GM12878 (cell line): ENCODE results near the gene DUSP11. TPM values are rescaled to one million over a fixed set of nuclear protein-coding genes. Genes with fewer than 3 reads are reported as not detected.
A peak's percentile ranks its signal among the peaks of the same experiment; 100 is the strongest.

Experiments
- BCL11A ChIP-seq: IDR thresholded peaks from 2 replicates; pipeline ENCODE4 v1.6.1; 2011; ENCODE audit warnings: low read depth, low read length
- BRCA1 ChIP-seq: IDR thresholded peaks from 2 replicates; pipeline ENCODE4 v1.6.1; 2011; ENCODE audit warnings: low read depth, low read length, improper control_type of control experiment
- CEBPZ ChIP-seq: fragments of 150-350 bp; IDR thresholded peaks from 2 replicates; pipeline ENCODE4 v1.6.1; 2016; ENCODE audit warnings: low read depth, low read length
- CHD2 ChIP-seq: IDR thresholded peaks from 2 replicates; pipeline ENCODE4 v1.6.1; 2011; ENCODE audit warnings: low read depth, low read length, improper control_type of control experiment, borderline replicate concordance
- CHD4 ChIP-seq: fragments of 200-600 bp; sonication (generic); IDR thresholded peaks from 2 replicates; pipeline ENCODE4 v1.6.1; 2016; ENCODE audit warnings: mild to moderate bottlenecking
- CREB1 ChIP-seq: IDR thresholded peaks from 2 replicates; pipeline ENCODE4 v1.6.1; 2012; ENCODE audit warnings: low read depth, mild to moderate bottlenecking, inconsistent platforms
- ESRRA ChIP-seq: IDR thresholded peaks from 2 replicates; pipeline ENCODE4 v1.6.1; 2012; ENCODE audit warnings: mild to moderate bottlenecking, low read length, improper control_type of control experiment
- ETV6 ChIP-seq, 2 experiments: fragments of 450-650 bp in 1 of 2; IDR thresholded peaks in 1 of 2; conservative IDR thresholded peaks in 1 of 2; 2 replicates each; pipeline ENCODE4 v1.6.1; 2014; ENCODE audit warnings: antibody characterized with exemption in 1 of 2, borderline replicate concordance in 1 of 2, low read depth in 1 of 2, mild to moderate bottlenecking in 1 of 2, moderate library complexity in 1 of 2
- KAT2A ChIP-seq: conservative IDR thresholded peaks from 2 replicates; pipeline ENCODE4 v1.6.1; 2011; ENCODE audit warnings: low read depth, low read length; ENCODE audit not compliant: control insufficient read depth
- MYB ChIP-seq: fragments of 150-350 bp; IDR thresholded peaks from 2 replicates; pipeline ENCODE4 v1.6.1; 2014; ENCODE audit warnings: mild to moderate bottlenecking, low read depth, low read length, borderline replicate concordance
- NKRF ChIP-seq: fragments of 450-650 bp; conservative IDR thresholded peaks from 2 replicates; pipeline ENCODE4 v1.6.1; 2017; ENCODE audit warnings: mild to moderate bottlenecking, moderate library complexity
- NR2C2 ChIP-seq: IDR thresholded peaks from 2 replicates; pipeline ENCODE4 v1.6.1; 2011; ENCODE audit warnings: borderline replicate concordance, low read depth; ENCODE audit not compliant: control insufficient read depth, insufficient read length
- NR2F1 ChIP-seq: fragments of 450-650 bp; conservative IDR thresholded peaks from 2 replicates; pipeline ENCODE4 v1.6.1; 2017; ENCODE audit warnings: mild to moderate bottlenecking
- PKNOX1 ChIP-seq: fragments of 450-650 bp; IDR thresholded peaks from 2 replicates; pipeline ENCODE4 v1.6.1; 2016; ENCODE audit warnings: mild to moderate bottlenecking
- POLR2A ChIP-seq: IDR thresholded peaks from 2 replicates; pipeline ENCODE4 v1.6.1; 2011; ENCODE audit warnings: low read depth, mild to moderate bottlenecking, low read length
- RAD51 ChIP-seq: fragments of 450-650 bp; IDR thresholded peaks from 2 replicates; pipeline ENCODE4 v1.6.1; 2016; ENCODE audit warnings: moderate library complexity, mild to moderate bottlenecking, inconsistent platforms
- RCOR1 ChIP-seq: conservative IDR thresholded peaks from 2 replicates; pipeline ENCODE4 v1.6.1; 2012; ENCODE audit warnings: low read depth, low read length, improper control_type of control experiment
- SIN3A ChIP-seq: IDR thresholded peaks from 2 replicates; pipeline ENCODE4 v1.6.1; 2012; ENCODE audit warnings: low read depth, low read length, improper control_type of control experiment
- SRF ChIP-seq, 2 experiments: IDR thresholded peaks; 2 replicates each; pipeline ENCODE4 v1.6.1; 2011; ENCODE audit warnings: low read depth in 2 of 2, low read length in 2 of 2, mild to moderate bottlenecking in 1 of 2, moderate library complexity in 1 of 2
- TAF1 ChIP-seq: IDR thresholded peaks from 2 replicates; pipeline ENCODE4 v1.6.1; 2011; ENCODE audit warnings: mild to moderate bottlenecking, low read depth, low read length, borderline replicate concordance
- TBL1XR1 ChIP-seq: IDR thresholded peaks from 2 replicates; pipeline ENCODE4 v1.6.1; 2012; ENCODE audit warnings: low read depth, low read length, improper control_type of control experiment
- TCF3 ChIP-seq: IDR thresholded peaks from 2 replicates; pipeline ENCODE4 v1.6.1; 2012; ENCODE audit warnings: low read depth, mild to moderate bottlenecking, low read length, borderline replicate concordance; ENCODE audit not compliant: insufficient read depth
- YY1 ChIP-seq: IDR thresholded peaks from 2 replicates; pipeline ENCODE4 v1.6.1; 2011; ENCODE audit warnings: low read depth, mild to moderate bottlenecking, low read length
- polyA plus RNA-seq, 11 experiments: library from polyadenylated mRNA; depleted of rRNA in 4 of 11; unstranded in 6 of 11; stranded (reverse) in 5 of 11; fragments of >200 nt; fragmentation: Nextera tagmentation in 4 of 11; fragmentation: Illumina TruSeq in 1 of 11; extraction: Ambion mirVana in 4 of 11; extraction: Trizol in 1 of 11; gene quantifications; 1 replicate in 1 of 11; 2 replicates in 10 of 11; pipeline versions ENCODE4 v1.2.1 to v1.2.3, GENCODE V29; 2011 to 2016; ENCODE audit warnings: inconsistent platforms in 2 of 11, missing spikeins in 2 of 11, low read depth in 1 of 11
- total RNA-seq, 4 experiments: library from RNA; depleted of rRNA in 3 of 4; stranded (reverse); fragments of >200 nt in 3 of 4; fragmentation: Illumina TruSeq in 1 of 4; extraction: Trizol in 1 of 4; gene quantifications; 2 replicates each; pipeline versions ENCODE4 v1.2.1 to v1.2.3, GENCODE V29; 2013 to 2021
- TF ChIP-seq, protein P1 (sequence below): IDR thresholded peaks from 2 replicates; pipeline ENCODE4 v1.6.1; 2011; ENCODE audit warnings: low read depth, low read length, improper control_type of control experiment, borderline replicate concordance

DUSP11 gene
- total and polyA plus RNA-seq, 10 of the 15 experiments (the other 5 are each of a cell fraction or from before 2014, with no cell fraction given): 26.4 to 78.4 (median 47.9) TPM

DNA sequence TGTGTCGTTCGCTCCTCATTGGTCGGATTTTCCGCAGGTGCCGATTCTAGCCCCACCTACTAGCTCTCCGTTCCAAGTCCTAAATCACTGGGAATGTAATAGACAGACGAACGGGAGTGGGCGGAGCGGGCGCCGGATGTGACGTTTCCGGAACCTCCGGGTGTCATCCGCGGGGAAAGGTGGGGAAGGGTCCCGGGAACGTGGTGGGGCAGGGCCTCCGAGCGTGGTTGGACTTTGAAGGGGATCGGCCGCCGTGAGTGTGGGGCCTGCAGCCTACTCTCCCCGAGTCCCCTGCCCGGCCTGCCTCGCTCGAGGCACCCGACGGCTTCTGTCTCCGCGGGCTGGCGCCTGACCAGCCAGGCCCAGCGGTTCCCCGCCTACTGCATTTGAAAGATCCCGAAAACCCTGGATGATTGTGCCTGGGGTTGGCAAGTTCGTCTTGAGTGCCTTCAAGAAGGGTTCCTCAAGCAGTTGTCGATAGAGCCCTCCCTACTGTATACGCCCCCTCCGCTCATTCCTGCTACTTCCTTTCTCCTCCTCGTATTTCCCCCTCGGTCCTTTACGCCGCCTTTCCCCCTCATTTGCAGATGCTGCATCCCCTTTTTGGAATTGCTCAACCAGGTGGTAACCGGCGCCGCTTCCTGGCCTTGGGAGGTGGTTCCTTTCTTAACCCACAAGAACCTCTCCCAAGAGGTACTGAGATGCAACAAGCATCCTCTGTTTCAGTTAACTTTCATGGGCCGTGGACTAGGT lies 49.1 kb upstream of the DUSP11 start, which contains the start of gene STAMBP (continued):
- no peak for TF ChIP-seq ETV6 (conservative IDR thresholded peaks at IDR 0.05 in 1 of 2, IDR thresholded peaks at IDR 0.05 in 1 of 2; ENCODE audit: borderline replicate concordance in 1 of 2, low read depth in 1 of 2)
- TF ChIP-seq ESRRA: no peak
- no peak for TF ChIP-seq NR2C2
- TF ChIP-seq CHD4: no peak
- TF ChIP-seq, protein P1, sequence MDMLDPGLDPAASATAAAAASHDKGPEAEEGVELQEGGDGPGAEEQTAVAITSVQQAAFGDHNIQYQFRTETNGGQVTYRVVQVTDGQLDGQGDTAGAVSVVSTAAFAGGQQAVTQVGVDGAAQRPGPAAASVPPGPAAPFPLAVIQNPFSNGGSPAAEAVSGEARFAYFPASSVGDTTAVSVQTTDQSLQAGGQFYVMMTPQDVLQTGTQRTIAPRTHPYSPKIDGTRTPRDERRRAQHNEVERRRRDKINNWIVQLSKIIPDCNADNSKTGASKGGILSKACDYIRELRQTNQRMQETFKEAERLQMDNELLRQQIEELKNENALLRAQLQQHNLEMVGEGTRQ: peak; percentile 45; the same call in 1 of the 2 replicates
- TF ChIP-seq YY1: peak; percentile 100; the same call in 1 of the 2 replicates
- peak; percentile 80 for TF ChIP-seq NKRF
- no peak; the same call in 1 of the 2 replicates for TF ChIP-seq RAD51
- no peak for TF ChIP-seq BRCA1
- no peak for TF ChIP-seq KAT2A
- peak; percentile 93 for TF ChIP-seq CREB1
- 0 out of 2 replicates have a peak, but pooled peaks have one; percentile 37 for TF ChIP-seq CHD2
- peak; percentile 50; the same call in 1 of the 2 replicates for TF ChIP-seq NR2F1
- TF ChIP-seq SIN3A: no peak
- no peak for TF ChIP-seq SRF (IDR thresholded peaks at IDR 0.05; ENCODE audit: low read depth in 2 of 2, low read length in 2 of 2)
- no peak for TF ChIP-seq TAF1
- TF ChIP-seq BCL11A: no peak
- no peak for TF ChIP-seq MYB
- TF ChIP-seq POLR2A: peak; percentile 80
- TF ChIP-seq PKNOX1: peak; percentile 86
- TF ChIP-seq TCF3: no peak
- TF ChIP-seq TBL1XR1: no peak
- TF ChIP-seq RCOR1: no peak
- TF ChIP-seq CEBPZ: no peak
